Mucosa of rectum (tissue), 2 donors: Measurements from ENCODE around the gene KIF5C.

Experiments used
- H3K27ac ChIP-seq, 2 donors: one replicate each; pipeline ENCODE4 v1.7.0; 2013; ENCODE audit warnings: inconsistent platforms in 2 of 2, low read depth in 2 of 2, low read length in 2 of 2
- H3K27me3 ChIP-seq, 2 donors: one replicate each; pipeline ENCODE4 v1.7.0; 2013; ENCODE audit warnings: low read length in 2 of 2; ENCODE audit not compliant: control insufficient read depth in 2 of 2, insufficient read depth in 2 of 2
- H3K36me3 ChIP-seq, 2 donors: one replicate each; pipeline ENCODE4 v1.7.0; 2013; ENCODE audit warnings: low read length in 2 of 2; ENCODE audit not compliant: control insufficient read depth in 2 of 2, insufficient read depth in 2 of 2
- H3K4me1 ChIP-seq, 2 donors: one replicate each; pipeline ENCODE4 v1.7.0; 2013; ENCODE audit warnings: low read length in 2 of 2, mild to moderate bottlenecking in 1 of 2; ENCODE audit not compliant: control insufficient read depth in 2 of 2, insufficient read depth in 2 of 2
- H3K4me3 ChIP-seq, 2 donors: one replicate each; pipeline ENCODE4 v1.7.0; 2013; ENCODE audit warnings: low read length in 2 of 2
- H3K9ac ChIP-seq, 2 donors: one replicate each; pipeline ENCODE4 v1.7.0; 2013; ENCODE audit warnings: low read length in 2 of 2, low read depth in 1 of 2, mild to moderate bottlenecking in 1 of 2
- H3K9me3 ChIP-seq, 2 donors: one replicate each; pipeline ENCODE4 v1.7.0; 2013; ENCODE audit warnings: low read length in 2 of 2; ENCODE audit not compliant: control insufficient read depth in 2 of 2
- donor health status: healthy.
- donor health status: Normal muscosa, but diverticular disease.

The KIF5C gene

DNA sequence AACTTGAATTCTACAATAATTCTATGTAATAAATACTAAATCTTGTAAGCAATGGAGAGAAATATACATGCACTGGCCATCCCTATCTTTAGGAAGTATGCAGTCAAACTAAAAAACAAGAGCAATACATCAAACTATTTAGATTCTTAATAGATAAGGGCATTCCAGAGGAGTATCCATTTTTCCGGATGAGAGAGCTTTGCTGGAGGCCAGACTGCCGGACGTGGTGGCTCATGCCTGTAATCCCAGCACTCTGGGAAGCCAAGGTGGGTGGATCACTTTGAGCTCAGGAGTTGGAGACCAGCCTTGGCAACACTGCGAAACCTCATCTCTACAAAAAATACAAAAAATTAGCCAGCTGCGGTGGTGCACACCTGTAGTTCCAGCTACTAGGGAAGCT is 60.8 kb downstream of the KIF5C start:
- no peaks in the 10 kb centered on the region for H3K9me3 ChIP-seq
- H3K27me3 ChIP-seq = no peaks in the 10 kb centered on the region
- H3K4me3 ChIP-seq = no peak overlapping the region
- H3K36me3 ChIP-seq = no peaks in the 10 kb centered on the region
- H3K27ac ChIP-seq = no peak overlapping the region
- no peak overlapping the region for H3K9ac ChIP-seq
- H3K4me1 ChIP-seq = no peaks in the 10 kb centered on the region

DNA sequence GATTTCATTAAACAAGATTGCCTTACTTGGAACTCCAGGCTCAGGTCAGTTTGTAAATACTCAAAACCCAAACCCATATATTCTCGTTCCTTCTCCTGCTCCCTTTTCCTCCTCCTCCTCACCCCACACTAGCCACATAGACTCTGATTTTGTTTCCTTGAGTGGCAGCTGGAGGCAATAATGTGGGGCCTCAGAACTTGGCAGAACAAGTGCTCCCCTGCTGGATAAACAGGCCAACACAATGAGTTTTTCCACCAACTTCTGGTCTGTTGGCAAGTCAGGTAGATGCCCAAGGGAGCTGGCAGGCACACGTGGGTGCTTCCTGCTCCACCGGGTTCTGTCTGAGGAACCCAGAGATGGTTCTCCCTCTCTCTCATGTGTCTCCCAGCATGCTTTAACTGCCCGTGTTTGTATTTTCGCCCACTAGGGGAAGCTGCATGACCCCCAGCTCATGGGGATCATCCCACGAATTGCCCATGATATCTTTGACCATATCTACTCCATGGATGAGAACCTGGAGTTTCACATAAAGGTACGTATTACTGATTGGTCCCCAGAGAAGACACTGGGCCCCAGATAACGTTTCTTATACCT is 61.9 kb downstream of the KIF5C start:
- no peak overlapping the region for H3K27ac ChIP-seq

DNA sequence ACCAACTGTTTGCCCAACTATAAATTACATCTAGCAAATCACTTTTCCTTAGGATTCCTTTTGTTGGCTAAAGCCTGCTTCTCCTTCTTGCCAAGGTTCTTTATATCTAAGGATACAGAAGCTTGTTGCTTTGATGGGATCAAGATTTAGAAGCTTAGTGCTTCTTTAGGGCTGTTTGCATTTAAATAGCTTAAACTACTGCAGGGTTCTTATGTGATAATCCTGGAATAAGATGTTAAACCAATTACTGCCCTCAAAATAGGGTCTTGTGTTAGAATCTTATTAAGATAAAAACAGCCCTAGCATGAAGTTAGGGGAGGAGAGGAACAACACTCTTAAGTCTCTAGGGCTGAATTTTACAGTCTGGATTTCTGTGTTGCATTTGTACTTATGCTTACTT is 64.2 kb downstream of the KIF5C start:
- no peak overlapping the region for H3K27ac ChIP-seq
- no peaks in the 10 kb centered on the region for H3K27me3 ChIP-seq
- H3K9ac ChIP-seq = no peak overlapping the region
- H3K4me3 ChIP-seq = no peak overlapping the region
- no peaks in the 10 kb centered on the region for H3K9me3 ChIP-seq
- H3K4me1 ChIP-seq = no peaks in the 10 kb centered on the region
- H3K36me3 ChIP-seq = no peaks in the 10 kb centered on the region

More for the DNA sequence above, 61.9 kb downstream of the KIF5C start:
- Histone ChIP-seq H3K4me1 (no peaks in the 10 kb centered on the region), H3K9ac (no peak overlapping the region), H3K27me3 (no peaks in the 10 kb centered on the region), H3K4me3 (no peak overlapping the region), H3K36me3 (no peaks in the 10 kb centered on the region), H3K9me3 (no peaks in the 10 kb centered on the region)

DNA sequence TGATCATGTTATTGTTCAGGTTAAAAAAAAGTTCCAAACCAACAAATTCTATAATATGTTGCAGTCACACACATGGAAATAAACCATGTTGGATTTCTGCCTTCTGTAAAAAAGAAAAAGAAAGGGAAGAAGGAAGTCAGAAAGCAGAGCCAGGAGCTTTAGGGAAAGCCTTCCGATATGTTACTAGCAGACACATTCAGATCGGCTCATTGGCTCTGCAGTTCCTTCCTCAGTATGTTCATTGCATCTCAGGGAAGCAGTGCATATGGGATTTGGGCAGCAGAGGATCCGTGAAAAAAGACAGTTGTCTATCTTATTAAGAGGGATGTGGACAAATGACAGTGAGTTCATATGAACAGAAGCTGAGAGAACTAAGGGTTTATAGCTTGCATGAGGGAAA is 68.1 kb downstream of the KIF5C start:
- no peak overlapping the region for H3K4me3 ChIP-seq
- H3K27ac ChIP-seq = no peak overlapping the region
- H3K36me3 ChIP-seq = no peaks in the 10 kb centered on the region
- H3K27me3 ChIP-seq = no peaks in the 10 kb centered on the region
- H3K9me3 ChIP-seq = no peaks in the 10 kb centered on the region
- H3K9ac ChIP-seq = no peak overlapping the region
- no peaks in the 10 kb centered on the region for H3K4me1 ChIP-seq

DNA sequence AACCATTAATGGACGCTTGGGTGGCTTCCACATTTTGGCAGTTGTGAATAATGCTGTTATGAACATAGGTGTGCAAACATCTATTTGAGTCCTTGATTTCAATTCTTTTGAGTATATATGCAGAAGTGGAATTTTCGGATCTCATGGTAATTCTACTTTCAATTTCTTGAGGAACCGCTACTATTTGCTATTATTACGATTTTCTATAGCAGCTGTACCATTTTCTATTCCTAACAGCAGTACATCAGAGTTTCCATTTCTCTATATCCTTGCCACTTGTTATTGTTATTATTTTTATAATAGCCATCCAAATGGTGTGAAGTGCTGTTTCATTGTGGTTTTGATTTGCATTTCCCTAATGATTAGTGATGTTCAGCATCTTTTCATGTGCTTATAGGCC is 69.5 kb downstream of the KIF5C start:
- H3K27me3 ChIP-seq = no peaks in the 10 kb centered on the region
- H3K9ac ChIP-seq = no peak overlapping the region
- no peaks in the 10 kb centered on the region for H3K9me3 ChIP-seq
- no peak overlapping the region for H3K27ac ChIP-seq
- no peak overlapping the region for H3K4me3 ChIP-seq
- no peaks in the 10 kb centered on the region for H3K4me1 ChIP-seq
- no peaks in the 10 kb centered on the region for H3K36me3 ChIP-seq

DNA sequence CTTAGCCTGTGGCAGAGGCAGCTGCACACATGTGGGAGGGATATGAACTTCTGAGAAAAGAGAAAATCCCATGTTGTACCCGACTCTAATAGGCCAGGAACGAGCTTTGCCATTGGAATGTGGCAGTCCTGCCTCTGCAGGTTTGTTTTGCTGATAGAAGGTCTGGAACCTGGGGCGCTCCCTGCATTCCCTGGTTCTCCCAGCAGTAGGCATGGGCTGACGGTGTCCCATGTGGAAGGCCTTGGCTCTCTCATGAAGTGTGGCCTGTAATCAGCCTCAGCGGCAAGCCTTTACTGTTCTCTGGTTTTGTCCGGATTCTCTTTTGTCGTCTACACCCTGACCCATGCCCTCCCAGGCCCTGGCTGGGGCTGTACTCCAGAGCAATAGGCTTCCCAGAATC is 72.3 kb downstream of the KIF5C start:
- Histone ChIP-seq H3K9me3 (no peaks in the 10 kb centered on the region), H3K9ac (no peak overlapping the region), H3K27me3 (no peaks in the 10 kb centered on the region), H3K27ac (no peak overlapping the region), H3K4me1 (no peaks in the 10 kb centered on the region), H3K36me3 (no peaks in the 10 kb centered on the region), H3K4me3 (no peak overlapping the region)

DNA sequence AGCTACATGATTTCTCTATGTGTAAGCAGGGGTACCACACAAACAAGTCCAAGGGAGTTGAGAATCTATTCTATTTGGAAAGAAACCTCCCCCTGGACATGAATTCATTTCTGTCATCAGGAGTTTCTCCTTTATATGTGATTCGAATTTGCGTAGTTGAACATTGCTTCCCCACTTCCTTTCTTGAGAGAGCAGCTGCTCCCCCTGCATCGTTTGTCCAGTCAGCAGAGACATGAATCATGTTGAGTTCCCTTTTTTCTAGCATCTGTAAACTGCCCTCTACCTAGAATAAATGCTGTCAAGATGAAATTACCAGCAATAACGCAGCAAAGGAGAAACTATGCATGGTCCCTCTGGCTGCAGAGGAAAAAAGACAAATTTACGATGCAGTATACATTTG is 73.8 kb downstream of the KIF5C start:
- Histone ChIP-seq H3K4me1 (no peaks in the 10 kb centered on the region), H3K27me3 (no peaks in the 10 kb centered on the region), H3K27ac (no peak overlapping the region), H3K36me3 (no peaks in the 10 kb centered on the region), H3K9ac (no peak overlapping the region), H3K4me3 (no peak overlapping the region), H3K9me3 (no peaks in the 10 kb centered on the region)

DNA sequence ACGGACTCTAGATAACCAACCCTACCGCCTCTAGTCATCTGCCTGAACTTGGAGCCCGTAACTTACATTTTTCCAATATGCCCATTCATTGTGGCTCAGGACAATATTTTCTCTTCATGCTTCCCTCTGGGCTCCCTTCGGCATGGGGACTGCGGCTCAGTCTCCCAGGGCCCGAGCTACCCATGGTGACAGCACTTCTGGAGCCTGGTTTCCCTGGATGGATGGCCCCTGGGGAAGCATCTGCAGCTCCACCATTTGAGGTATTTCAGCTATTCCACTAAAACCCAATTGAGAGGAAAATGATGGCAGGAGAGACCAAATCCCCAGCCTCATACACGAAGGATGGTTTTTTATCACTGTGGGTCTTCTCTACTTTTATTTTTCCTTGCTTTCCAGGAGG is 74.3 kb downstream of the KIF5C start:
- H3K9ac ChIP-seq = no peak overlapping the region
- H3K27me3 ChIP-seq = no peaks in the 10 kb centered on the region
- no peaks in the 10 kb centered on the region for H3K9me3 ChIP-seq
- no peak overlapping the region for H3K4me3 ChIP-seq
- no peaks in the 10 kb centered on the region for H3K36me3 ChIP-seq
- H3K4me1 ChIP-seq = no peaks in the 10 kb centered on the region
- H3K27ac ChIP-seq = no peak overlapping the region

DNA sequence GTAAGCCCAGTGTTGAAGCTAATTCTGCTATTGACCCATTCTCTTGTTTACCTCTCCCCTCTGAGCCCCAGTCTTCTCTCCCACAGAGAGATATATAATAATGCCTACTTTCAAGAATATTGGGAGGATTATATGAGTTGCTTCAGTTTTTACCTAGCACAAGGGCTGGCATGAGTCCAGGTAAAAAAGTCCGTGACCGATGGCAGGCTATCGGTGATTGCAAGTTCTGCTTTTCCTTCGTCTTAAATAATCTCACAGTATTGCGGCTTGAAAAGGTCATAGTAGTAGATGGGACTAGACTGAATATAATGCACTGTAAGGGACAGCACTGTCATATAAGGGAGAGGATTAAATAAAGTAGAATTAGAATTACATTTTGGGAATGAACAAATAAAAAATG is 77.6 kb downstream of the KIF5C start:
- no peaks in the 10 kb centered on the region for H3K9me3 ChIP-seq
- H3K27me3 ChIP-seq = no peaks in the 10 kb centered on the region
- no peak overlapping the region for H3K9ac ChIP-seq
- H3K4me1 ChIP-seq = no peaks in the 10 kb centered on the region
- no peaks in the 10 kb centered on the region for H3K36me3 ChIP-seq
- H3K4me3 ChIP-seq = no peak overlapping the region
- H3K27ac ChIP-seq = no peak overlapping the region

DNA sequence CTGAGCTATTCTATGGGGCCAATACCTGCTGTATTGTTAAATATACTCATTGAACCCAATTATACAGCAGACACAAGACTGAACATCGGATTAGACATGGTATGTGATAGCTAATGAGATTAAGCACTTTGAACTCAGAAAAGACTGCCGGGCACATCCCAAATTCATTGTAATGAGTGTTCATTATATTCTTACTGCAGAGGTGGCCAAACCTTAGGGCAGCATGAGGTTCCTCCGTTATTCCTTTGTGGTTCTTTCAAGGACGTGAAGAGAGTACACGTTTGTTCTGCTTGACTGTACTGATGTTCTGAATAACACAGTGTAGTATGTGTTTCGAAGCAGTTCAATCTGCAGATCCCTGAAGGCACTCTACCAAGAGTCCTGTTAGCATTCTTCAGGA is 78.4 kb downstream of the KIF5C start:
- Histone ChIP-seq H3K4me3 (no peak overlapping the region), H3K36me3 (no peaks in the 10 kb centered on the region), H3K9ac (no peak overlapping the region), H3K4me1 (no peaks in the 10 kb centered on the region), H3K27ac (no peak overlapping the region), H3K9me3 (no peaks in the 10 kb centered on the region), H3K27me3 (no peaks in the 10 kb centered on the region)

DNA sequence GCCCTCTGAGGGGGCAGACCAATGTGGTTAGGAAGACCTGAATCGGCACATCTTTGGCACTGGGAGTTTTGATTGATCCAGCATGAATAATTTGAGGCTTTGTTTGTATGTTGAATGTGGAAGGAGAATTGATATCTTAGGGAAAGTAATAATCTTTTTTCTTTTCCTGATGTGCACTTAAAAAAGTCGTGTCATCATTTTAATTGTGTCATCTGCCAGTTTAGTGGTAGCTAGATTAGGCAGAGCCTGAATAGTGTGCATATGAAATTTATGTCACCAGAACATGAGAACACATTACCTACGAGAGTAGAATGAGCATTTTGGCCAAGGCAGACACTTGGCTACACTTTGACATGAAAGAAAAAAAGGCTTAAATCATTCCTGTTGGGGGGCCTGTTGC is 79.5 kb downstream of the KIF5C start:
- Histone ChIP-seq H3K9ac (no peak overlapping the region), H3K4me3 (no peak overlapping the region), H3K9me3 (no peaks in the 10 kb centered on the region), H3K27ac (no peak overlapping the region), H3K27me3 (no peaks in the 10 kb centered on the region), H3K4me1 (no peaks in the 10 kb centered on the region), H3K36me3 (no peaks in the 10 kb centered on the region)
